Measurements from ENCODE around the gene ACOX3. TPM values are rescaled to one million over a fixed set of nuclear protein-coding genes. Genes with fewer than 3 reads are reported as not detected.
A peak's percentile ranks its signal among the peaks of the same experiment; 100 is the strongest.

Gene ACOX3
- polyA plus RNA-seq, 1 of the 3 experiments (the other 2 are of a cell fraction), result 8.4 TPM

GRCh38 chr4:8410641-8411271 lies 29.8 kb downstream of the ACOX3 start:
- 72% methylated on average over 16 of the region's 26 CpGs for WGBS (ENCODE audit: low lambda C conversion rate)

More at GRCh38 chr4:8410641-8411271, 29.8 kb downstream of the ACOX3 start:
- Histone ChIP-seq H3K9me2 (no peaks in the 10 kb centered on the region), H3K4me3 (ENCODE audit: low read depth in 2 of 2, low read length in 1 of 2) (no peak overlapping the region; a peak in 1 of 4 replicates), H3K36me3 (replicated peaks in 1 of 2; ENCODE audit: control insufficient read depth in 1 of 2, insufficient read depth in 2 of 2, low read length in 1 of 2) (peaks cover 15 to 47% of the 10 kb centered on the region in 2 experiments), H3K9ac (no peak overlapping the region), H2AFZ (ENCODE audit: low read depth) (no peak overlapping the region), H3K27ac (ENCODE audit: low read depth in 2 of 2, low read length in 1 of 2) (no peak overlapping the region; a peak in 1 of 4 replicates), H3K4me1 (ENCODE audit: control insufficient read depth in 1 of 2, insufficient read depth in 2 of 2, low read depth in 1 of 2, low read length in 1 of 2) (peaks cover 0 to 4% of the 10 kb centered on the region in 2 experiments; a peak in 1 of 4 replicates), H3F3A (replicated peaks; ENCODE audit: insufficient read depth) (no peaks in the 10 kb centered on the region), H3K79me2 (ENCODE audit: insufficient read depth) (no peaks in the 10 kb centered on the region), H3K4me2 (no peak overlapping the region), H4K20me1 (ENCODE audit: insufficient read depth) (no peaks in the 10 kb centered on the region), H3K9me3 (no peaks in the 10 kb centered on the region), H3K27me3 (ENCODE audit: insufficient read depth) (no peaks in the 10 kb centered on the region)
- POLR2A ChIA-PET, result interaction anchor here (0.9 kb wide), 1 partner anchor 16 kb away, joined by 3 read pairs; no protein-coding TSS in a partner anchor
- CTCF ChIA-PET, result interaction anchor here (0.6 to 5.1 kb wide), 23 partner anchors 8 to 424 kb away, joined by 3 to 66 read pairs (median 4); partner anchors contain the start of gene SH3TC1
- peak; percentile 45; the same call in 1 of the 2 replicates for TF ChIP-seq SMC3 (IDR thresholded peaks at IDR 0.05; ENCODE audit: low read depth, low read length)
- TF ChIP-seq CTCF (IDR thresholded peaks at IDR 0.05), result peak; percentile 47
- TF ChIP-seq PBX3 (IDR thresholded peaks at IDR 0.05), result peak; percentile 47; the same call in 1 of the 2 replicates
- TF ChIP-seq IRF3 (IDR thresholded peaks at IDR 0.05; ENCODE audit: low read depth, low read length), result no peak
- TF ChIP-seq RAD21 (IDR thresholded peaks at IDR 0.05; ENCODE audit: low read length), result peak; percentile 78
- TF ChIP-seq NRF1 (IDR thresholded peaks at IDR 0.05; ENCODE audit: low read depth, low read length), result no peak
- DNase-seq, result peak; percentile 88
